Body of pancreas (tissue), 4 donors: ENCODE results near the gene LENG9. TPM values are rescaled to one million over a fixed set of nuclear protein-coding genes. Genes with fewer than 3 reads are reported as not detected.

Source experiments
- ATAC-seq: fragments of 150-250 bp; one replicate; pipeline ENCODE4 v1.9.1; 2016
- DNase-seq, 4 donors: peaks; one replicate each; pipeline ENCODE4 v3.0.0-alpha.2; 2019
- H3K27ac ChIP-seq, 4 donors: fragments of 200-600 bp; sonication (generic); 1 replicate in 3 of 4; 2 replicates in 1 of 4; pipeline versions ENCODE4 v1.5.1 to v1.6.1; 2016 to 2019; ENCODE audit warnings: mild to moderate bottlenecking in 1 of 4, mixed read lengths in 1 of 4, moderate library complexity in 1 of 4
- H3K27me3 ChIP-seq, 2 donors: fragments of 200-600 bp; sonication (generic); one replicate each; pipeline ENCODE4 v1.6.0; 2016; ENCODE audit warnings: mild to moderate bottlenecking in 1 of 2
- H3K36me3 ChIP-seq, 2 donors: fragments of 200-600 bp; sonication (generic); replicated peaks in 1 of 2; 2 replicates each; pipeline ENCODE4 v1.5.1; 2016; ENCODE audit warnings: low read depth in 2 of 2; ENCODE audit not compliant: insufficient read depth in 1 of 2
- H3K4me1 ChIP-seq: fragments of 200-600 bp; sonication (generic); one replicate; pipeline ENCODE4 v1.6.0; 2016
- H3K4me3 ChIP-seq, 2 donors: fragments of 200-600 bp; sonication (generic); 1 replicate in 1 of 2; 2 replicates in 1 of 2; pipeline ENCODE4 v1.5.1; 2016 to 2019
- H3K9me3 ChIP-seq, 3 donors: fragments of 200-600 bp; sonication (generic); 1 replicate in 2 of 3; 2 replicates in 1 of 3; pipeline ENCODE4 v1.5.1; 2016
- POLR2A ChIP-seq, 3 donors: fragments of 450-650 bp; IDR thresholded peaks; one replicate each; pipeline ENCODE4 v1.6.1; 2016; ENCODE audit warnings: antibody characterized with exemption in 3 of 3, mild to moderate bottlenecking in 2 of 3
- WGBS, 2 donors: methylation state at CpG; one replicate each; pipeline ENCODE4 v1.1.5; 2017; 5-methylcytosine and 5-hydroxymethylcytosine counted together
- intact Hi-C: fragments of 100-400 bp; cut with DNase I; formaldehyde crosslinking; loops from one replicate; pipeline ENCODE4 v1.15.1; 2023
- total RNA-seq, 2 donors: library from RNA; depleted of rRNA; stranded (reverse); fragments of >200 nt; gene quantifications; one replicate each; pipeline ENCODE4 v1.1.0, GENCODE V29; 2016
- TF ChIP-seq, protein P1 (sequence below), 7 experiments: fragments of 450-650 bp in 4 of 7; fragments of 200-600 bp in 3 of 7; sonication (generic) in 3 of 7; IDR thresholded peaks; one replicate each; pipeline ENCODE4 v1.5.1; 2016 to 2019; ENCODE audit warnings: antibody characterized with exemption in 7 of 7

The LENG9 gene
- total RNA-seq, 2 donors from 2014 or later = 21.8 to 25.7 TPM

GRCh38 chr19:54477650-54478049, 14.1 kb upstream of the LENG9 start:
- DNase-seq (no peak), ATAC-seq (no peak)
- Histone ChIP-seq H3K36me3 (no peaks in the 10 kb centered on the region), H3K9me3 (no peaks in the 10 kb centered on the region), H3K4me3 (no peak overlapping the region), H3K4me1 (peaks cover 10% of the 10 kb centered on the region), H3K27ac (no peak overlapping the region), H3K27me3 (no peaks in the 10 kb centered on the region)
- TF ChIP-seq, protein P1, sequence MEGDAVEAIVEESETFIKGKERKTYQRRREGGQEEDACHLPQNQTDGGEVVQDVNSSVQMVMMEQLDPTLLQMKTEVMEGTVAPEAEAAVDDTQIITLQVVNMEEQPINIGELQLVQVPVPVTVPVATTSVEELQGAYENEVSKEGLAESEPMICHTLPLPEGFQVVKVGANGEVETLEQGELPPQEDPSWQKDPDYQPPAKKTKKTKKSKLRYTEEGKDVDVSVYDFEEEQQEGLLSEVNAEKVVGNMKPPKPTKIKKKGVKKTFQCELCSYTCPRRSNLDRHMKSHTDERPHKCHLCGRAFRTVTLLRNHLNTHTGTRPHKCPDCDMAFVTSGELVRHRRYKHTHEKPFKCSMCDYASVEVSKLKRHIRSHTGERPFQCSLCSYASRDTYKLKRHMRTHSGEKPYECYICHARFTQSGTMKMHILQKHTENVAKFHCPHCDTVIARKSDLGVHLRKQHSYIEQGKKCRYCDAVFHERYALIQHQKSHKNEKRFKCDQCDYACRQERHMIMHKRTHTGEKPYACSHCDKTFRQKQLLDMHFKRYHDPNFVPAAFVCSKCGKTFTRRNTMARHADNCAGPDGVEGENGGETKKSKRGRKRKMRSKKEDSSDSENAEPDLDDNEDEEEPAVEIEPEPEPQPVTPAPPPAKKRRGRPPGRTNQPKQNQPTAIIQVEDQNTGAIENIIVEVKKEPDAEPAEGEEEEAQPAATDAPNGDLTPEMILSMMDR (IDR thresholded peaks at IDR 0.05) = no peak
- no peak for TF ChIP-seq POLR2A (IDR thresholded peaks at IDR 0.05)
- intact Hi-C loops = no loop called here
- 62 to 73% methylated on average over 3 of the region's 3 CpGs for WGBS, 2 donors

- Histone ChIP-seq H3K36me3 (no peaks in the 10 kb centered on the region), H3K4me1 (peaks cover 19% of the 10 kb centered on the region), H3K4me3 (no peak overlapping the region), H3K27me3 (no peaks in the 10 kb centered on the region), H3K9me3 (no peaks in the 10 kb centered on the region), H3K27ac (no peak overlapping the region)
- WGBS, 2 donors = 87 to 89% methylated on average over 10 to 11 of the region's 11 CpGs
- TF ChIP-seq POLR2A (IDR thresholded peaks at IDR 0.05) = no peak
- TF ChIP-seq, protein P1 (IDR thresholded peaks at IDR 0.05) = no peak
- no peak for DNase-seq
- ATAC-seq = no peak
- intact Hi-C loops = no loop called here
Observed at GRCh38 chr19:54475706-54476105, 12.1 kb upstream of the LENG9 start.

GRCh38 chr19:54473892-54474372, 10.4 kb upstream of the LENG9 start:
- Histone ChIP-seq H3K9me3 (no peaks in the 10 kb centered on the region), H3K4me1 (peaks cover 37% of the 10 kb centered on the region), H3K4me3 (no peak overlapping the region), H3K27me3 (no peaks in the 10 kb centered on the region), H3K36me3 (no peaks in the 10 kb centered on the region), H3K27ac (peak overlapping the region in 3 of 4 donors; percentile 58 to 82 (median 68))
- TF ChIP-seq, protein P1 (IDR thresholded peaks at IDR 0.05) = no peak
- TF ChIP-seq POLR2A (IDR thresholded peaks at IDR 0.05) = no peak
- DNase-seq (no peak), ATAC-seq (no peak)
- WGBS, 2 donors = 85 to 92% methylated on average over 6 of the region's 6 CpGs
- intact Hi-C loops = no loop called here

DNA sequence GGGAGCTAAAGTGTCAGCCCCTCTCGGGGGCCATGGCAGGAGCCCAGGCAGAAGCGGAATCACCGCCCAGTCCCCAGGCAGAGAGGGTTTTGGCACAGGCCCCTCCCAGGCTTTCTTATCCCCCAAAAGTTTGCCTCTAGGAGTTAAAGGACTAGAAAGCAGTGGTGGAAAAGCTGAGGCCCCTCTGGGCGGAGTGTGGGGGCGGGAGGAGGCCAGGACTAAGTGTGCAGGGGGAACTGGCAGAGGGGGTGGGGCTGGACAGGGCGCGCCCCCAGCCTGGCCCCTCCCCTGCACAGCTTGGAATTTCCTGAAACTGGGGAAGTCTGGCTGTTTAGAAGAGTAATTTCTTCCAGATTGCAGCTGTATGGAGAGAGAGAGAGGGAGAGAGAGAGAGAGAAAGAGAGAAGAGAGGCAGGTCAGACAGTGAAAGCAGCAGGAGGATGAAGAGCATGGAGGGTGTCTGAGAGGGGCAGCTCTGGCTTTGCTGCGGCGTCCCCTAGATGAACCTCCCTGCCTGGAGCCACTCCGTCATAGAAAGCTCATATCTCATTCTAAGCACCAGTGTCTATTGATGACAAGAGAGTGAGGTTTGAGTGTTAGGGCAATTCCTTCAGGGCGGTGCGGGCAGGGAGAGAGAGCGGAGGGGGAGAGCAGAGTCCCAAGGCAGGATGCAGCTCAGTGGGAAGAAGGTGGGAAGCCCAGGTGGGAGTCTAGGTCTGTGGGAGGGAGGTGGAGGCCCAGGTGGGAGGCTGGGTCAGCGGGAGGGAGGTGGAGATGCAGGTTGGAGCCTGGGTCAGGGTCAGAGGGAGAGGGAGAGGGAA, 9.7 kb upstream of the LENG9 start, which contains the start of gene CDC42EP5:
Gene CDC42EP5, minus strand, starts transcription at position 226 of the 821 bp plus-strand sequence. CDS start 7,749 bp downstream, outside the sequence.
- peak in 2 of 3 donors; percentile 35 to 53 for TF ChIP-seq POLR2A (IDR thresholded peaks at IDR 0.05)
- TF ChIP-seq, protein P1 (IDR thresholded peaks at IDR 0.05) = no peak
- DNase-seq (peak; percentile 51 to 60 (median 57)), ATAC-seq (peak; percentile 58)
- 37 to 42% methylated on average over 11 to 14 of the region's 14 CpGs for WGBS, 2 donors
- no peaks in the 10 kb centered on the region for H3K27me3 ChIP-seq
- no peaks in the 10 kb centered on the region for H3K36me3 ChIP-seq
- H3K9me3 ChIP-seq = no peaks in the 10 kb centered on the region
- no peak within 1 kb of the TSS for H3K4me3 ChIP-seq
- H3K4me1 ChIP-seq = peaks cover 44% of the 10 kb centered on the region
- intact Hi-C loops = no loop called here
- peak within 1 kb of the TSS; percentile 11 to 82 (median 63) for H3K27ac ChIP-seq
